HG02623 (cell line): ENCODE results near the gene LHX6.

Source experiments
- ATAC-seq: cut with Tn5 transposase; IDR thresholded peaks from one replicate; pipeline ENCODE4 v1.9.1; 2021; ENCODE audit warnings: moderate library complexity; ENCODE audit not compliant: unreplicated experiment

The LHX6 gene

DNA sequence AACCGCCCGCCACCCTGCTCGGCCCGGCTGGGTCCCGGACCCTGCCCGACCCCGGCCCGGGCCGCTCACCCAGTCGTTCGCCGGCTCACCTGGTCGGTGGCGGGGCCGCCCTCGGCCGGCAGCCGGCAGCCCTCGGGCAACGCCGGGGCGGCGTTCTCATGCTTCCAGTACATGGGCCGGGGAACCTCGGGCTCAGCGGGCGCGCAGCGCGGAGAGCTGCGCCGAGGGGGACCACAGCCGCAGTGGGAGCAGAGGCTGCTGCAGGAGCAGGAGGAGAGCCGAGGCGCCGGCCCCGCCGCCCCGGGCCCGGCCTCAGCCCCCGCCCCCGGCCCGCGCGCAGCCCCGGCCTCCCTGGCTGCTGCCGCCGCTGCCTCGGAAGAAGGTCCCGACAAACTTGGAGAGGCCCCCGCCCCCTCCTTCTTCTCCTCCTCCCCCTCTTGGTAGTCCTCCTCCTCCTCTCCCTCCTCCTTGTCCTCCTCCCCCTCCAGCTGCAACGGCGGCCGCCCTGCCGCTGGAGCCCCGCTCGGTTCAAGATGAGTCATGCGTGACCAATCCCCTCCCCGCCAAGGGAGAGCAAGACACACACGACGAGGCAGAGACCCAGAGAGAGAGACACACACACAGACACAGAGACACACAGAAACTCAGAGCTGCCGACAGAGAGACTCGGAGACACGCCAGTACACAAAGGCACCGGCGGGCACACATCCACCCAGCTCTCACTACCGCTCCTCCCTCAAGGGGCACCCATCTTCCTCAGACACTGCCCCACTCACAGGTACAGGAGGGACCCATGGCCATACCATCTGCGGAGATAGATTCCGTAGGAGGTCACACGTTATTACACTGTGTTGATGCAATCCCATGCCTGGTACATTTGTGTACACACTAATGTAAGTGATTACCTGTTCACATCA lies at the start of gene LHX6:
LHX6 (minus strand) TSS at position 390 of the 917 bp plus-strand sequence; CDS start at position 173, 217 bp downstream.
- ATAC-seq, result no peak

DNA sequence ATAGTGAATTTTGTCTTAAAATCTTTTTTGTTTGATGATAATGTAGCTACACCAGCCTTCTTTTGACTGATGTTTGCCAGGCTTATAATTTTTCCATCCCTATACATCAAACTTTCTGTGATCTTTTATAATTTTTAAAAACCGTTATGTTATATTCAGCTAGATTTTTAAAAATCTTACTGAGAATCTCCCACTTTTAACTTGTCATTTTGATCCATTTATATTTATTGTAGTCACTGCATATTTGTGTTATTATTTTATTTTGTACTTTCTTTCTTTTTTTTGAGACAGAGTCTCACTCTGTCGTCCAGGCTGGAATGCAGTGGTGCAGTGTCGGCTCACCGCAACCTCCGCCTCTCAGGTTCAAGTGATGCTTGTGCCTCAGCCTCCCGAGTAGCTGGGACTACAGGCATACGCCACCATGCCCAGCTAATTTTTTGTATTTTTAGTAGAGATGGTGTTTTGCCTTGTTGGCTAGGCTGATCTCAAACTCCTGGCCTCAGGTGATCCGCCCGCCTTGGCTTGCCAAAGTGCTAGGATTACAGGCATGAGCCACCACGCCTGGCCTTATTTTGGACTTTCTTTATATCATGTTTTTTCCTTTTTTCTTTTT lies 48.6 kb upstream of the LHX6 start:
- no peak for ATAC-seq

DNA sequence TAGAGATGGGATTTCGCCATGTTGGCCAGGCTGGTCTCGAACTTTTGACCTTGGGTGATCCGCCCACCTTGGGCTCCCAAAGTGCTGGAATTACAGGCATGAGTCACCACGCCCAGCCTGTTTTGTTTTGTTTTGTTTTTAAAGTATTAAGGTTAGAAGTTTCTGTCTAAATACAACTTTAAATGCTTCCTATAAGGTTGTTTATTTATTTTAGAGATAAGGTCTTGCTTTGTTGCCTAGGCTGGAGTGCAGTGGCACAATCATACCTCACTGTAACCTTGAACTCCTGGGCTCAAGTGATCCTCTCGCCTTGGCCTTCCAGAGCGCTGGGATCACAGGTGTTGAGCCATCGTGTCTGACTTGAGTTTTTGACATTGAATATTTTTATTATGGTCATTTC lies 47.3 kb upstream of the LHX6 start:
- ATAC-seq, result no peak

DNA sequence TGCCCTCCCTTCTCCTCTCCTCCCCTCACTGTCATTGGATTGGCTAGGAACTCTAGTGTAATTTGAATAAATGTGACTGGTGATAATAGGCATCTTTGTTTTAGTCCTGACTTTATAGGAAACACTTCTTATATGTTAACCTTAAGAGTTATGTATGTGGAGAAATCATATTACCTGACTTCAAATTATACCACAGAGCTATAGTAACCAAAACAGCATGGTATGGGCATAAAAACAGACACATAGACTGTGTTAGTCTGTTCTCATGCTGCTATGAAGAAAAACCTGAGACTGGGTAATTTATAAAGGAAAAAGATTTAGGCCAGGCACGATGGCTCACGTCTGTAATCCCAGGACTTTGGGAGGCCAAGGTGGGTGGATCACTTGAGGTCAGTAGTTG lies 45.3 kb upstream of the LHX6 start:
- ATAC-seq, result no peak

DNA sequence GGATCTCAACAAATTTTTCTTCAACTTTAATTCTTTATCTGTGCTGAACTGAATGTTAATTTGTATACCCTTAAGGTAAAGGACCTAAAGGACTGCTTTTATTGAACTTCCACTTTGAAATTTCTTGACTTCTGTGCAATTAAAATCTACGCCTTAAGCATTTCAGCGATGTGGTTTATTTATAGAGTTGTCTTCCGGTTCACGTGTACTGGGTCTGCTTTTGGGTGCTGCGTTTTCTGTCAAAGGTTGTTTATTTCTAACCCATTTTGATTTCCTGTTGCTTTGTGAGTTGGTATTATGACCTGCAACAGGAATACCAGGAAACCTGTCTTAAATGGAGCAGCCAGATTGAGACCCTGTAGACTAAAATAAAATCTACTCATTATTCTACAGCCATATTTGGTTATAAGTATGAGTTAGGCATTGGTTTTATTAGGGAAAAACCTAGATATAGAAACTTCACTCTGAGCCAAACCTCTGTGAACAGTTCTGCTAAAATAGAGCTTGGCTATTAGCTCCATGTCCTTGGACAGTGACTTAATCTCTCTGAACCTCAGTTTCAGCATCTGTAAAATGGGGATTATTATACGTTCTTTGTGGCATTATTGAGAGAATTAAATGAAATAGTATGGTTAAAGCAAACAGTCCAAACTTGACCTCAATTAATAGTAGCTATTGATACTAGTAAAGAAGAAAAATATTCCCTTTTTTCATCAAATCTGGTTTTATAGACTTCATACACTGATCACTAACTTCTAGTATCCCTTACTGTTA lies 39.5 kb upstream of the LHX6 start:
- no peak for ATAC-seq

DNA sequence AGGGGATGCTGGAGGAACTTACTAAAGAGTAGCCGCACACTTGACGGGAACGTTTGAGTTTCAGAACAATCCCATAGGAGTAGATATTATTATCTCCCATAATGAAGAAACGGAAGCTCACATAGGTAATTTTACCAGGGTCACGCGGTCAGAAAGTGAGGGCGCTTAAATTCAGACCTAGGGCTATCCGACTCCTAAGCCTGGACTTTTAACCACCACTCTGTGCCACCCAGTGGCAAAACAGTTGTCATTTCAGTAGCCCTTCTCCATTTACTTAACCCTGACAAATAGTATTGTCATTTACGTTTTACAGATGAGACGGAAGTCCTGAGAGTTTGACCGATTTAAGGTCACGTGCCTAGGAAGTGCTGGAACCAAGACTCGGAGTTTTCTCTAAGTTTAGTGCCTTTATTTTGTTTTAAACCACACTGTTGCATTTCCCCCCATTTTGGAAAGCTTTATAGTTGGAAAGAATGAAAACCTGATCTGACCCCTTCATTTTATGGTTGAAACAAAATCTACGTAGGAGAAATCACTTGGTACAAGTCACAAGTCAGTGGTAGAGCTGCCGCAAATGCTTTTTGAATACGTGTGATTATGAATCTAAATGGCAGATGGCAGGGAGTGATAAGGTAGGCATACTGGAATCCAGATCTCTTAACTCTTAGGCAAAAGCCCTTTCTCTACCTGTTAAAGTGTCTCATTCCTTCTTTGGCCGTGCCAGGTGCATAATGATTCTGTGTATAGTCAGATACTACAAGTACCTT lies 36.6 kb upstream of the LHX6 start:
- ATAC-seq, result peak; percentile 24

DNA sequence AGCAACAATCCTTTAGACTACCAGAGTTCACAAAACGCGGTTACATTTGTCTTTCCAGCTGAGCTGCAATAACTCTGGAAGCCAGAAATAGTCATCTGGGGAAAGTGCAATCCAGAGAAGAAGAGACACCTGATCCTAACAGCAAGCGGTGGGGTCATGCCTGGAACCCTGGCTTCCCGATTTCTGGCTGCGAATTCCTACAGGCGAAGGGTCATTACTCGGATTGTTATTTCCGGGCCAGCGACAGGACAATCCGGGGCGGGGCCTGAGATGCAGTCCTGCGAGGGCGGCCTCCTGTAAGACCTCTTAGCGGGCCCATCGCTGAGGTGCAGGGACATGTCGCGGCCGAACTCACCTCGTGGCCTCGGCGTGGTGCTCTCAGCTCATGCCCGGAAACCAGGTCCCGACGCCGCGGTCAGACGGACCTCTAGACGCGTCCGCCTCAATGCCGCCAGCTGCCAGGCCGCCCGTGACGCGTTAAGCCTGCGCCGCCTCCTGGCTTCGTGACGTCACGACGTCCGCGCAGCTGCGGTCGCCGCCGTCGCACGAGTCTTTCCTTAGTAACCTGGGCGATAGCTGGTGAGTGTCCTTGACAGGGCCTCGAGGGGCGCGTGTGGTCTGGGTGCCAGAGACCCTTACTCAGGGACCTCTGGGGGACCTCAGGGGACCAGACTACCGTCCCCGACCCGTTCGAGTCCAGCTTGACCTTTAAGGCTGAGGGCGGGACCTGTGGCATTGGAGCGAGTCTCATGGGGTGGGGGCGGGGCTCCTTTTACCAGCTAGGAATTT lies 35.8 kb upstream of the LHX6 start, which contains the start of the genes MRRF and RBM18:
MRRF (plus strand) TSS at position 523 of the 789 bp plus-strand sequence. CDS start 6,010 bp downstream, outside the sequence.
RBM18 (minus strand) TSS at position 481 of the 789 bp plus-strand sequence. CDS start 3,348 bp downstream, outside the sequence.
- ATAC-seq, result peak; percentile 88

DNA sequence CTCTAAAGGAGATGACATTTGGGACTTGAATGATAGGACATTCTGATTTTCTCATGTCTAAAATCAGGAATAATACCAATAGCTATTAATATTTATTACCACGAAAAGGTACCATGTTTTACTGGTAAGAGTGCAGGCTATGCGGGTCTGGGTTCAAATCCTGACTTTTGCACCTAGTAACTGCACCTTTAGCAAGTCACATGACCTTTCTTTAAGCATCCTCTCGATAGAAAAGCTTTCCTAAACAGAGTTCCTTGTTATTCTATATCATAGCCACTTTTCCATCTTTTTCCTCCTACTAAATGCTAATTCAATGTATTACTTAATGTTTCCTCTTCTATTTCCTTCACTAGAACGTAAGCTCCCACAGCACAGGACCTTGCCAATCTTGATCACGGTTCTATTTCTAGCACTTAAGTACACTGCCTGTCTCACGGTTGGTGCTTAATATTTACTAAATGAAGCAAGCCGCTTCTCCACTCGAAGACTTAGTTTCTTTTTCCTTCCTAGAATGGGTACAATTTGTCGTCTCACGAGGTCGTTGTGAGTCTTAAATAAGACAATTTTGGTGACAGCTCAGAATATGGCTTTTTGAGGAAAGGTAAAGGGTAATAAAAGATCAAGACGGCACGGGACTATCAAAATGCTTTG lies 35.1 kb upstream of the LHX6 start:
- ATAC-seq, result no peak

DNA sequence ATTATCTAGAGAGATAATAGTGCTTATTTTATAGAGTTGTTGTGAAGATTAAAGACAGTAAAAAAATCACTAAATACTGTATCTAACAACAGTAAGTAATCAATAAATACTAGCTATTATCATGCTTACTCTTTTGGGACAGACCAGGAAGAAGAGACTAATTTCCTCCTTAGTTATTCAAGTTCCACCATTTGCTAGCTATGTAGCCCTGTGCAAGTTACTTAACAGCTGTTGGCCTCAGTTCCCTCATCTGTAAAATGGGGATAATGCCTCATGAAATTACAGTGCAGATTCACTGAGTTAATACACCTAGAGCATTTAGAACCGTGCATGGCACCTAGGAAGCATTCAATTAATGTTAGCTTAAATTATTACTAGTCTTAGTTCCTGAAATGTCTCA lies 33.3 kb upstream of the LHX6 start:
- no peak for ATAC-seq

DNA sequence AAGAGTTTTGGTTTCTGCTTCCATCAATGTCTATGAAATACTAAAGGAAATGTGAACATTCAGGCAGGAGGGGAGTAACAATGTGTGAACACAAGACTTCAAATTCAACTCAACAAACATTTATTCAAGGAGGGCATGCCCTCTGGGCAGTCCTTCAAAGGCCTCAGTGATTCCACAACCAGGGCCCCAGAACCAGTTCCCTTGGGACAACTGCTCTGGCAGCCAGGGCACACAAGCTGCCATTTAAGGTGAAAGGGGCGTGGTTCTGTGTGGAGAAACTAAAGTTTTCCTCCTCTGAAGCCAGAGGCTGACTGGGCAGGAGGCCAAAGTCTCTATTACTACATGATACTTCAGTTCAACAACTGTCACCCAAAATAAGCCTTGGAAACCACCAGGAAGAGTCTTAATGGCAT lies 32.7 kb upstream of the LHX6 start:
- no peak for ATAC-seq

DNA sequence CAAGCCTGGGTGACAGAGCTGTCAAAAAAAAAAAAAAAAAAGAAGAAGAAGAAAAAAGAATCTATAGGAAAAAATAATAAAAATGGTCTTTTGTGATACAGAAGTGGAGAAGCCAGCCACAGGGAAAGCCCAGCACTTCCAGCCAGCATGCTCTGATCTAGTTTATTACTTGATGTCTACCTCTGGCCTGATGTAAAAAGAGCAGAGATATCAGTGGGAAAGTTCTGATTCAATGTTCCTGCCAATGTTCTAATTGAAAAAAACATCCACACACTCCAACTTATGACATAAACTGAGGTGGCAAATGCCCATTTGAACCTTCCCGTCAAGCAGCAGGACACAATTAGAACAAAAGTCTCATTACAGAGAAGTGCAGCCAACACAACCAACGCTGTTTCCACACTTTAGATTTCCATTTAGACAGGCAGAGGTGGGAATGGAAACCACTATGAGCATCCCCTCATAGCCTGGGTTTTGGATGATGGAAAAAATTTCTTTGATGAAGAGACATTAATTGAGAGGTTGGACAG lies 30.2 kb upstream of the LHX6 start:
- no peak for ATAC-seq

DNA sequence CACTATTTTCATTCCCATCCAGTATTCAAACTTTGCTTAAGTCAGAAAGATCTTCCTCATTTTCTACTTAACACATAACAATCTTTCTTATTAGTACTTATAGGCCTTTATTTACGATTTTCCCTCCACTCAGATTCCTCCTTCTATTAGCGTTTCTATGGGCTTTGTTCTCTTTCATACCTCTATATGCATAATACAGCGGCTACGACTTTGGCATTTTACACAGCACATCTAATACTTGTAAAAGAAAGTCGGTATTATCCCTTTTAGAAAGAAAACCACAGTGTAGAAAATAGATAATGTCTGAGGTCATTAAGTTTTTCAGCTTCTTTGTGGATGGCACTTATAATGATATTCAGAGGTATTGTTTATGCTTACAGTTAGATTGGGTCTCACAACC lies 27.4 kb upstream of the LHX6 start:
- no peak for ATAC-seq

DNA sequence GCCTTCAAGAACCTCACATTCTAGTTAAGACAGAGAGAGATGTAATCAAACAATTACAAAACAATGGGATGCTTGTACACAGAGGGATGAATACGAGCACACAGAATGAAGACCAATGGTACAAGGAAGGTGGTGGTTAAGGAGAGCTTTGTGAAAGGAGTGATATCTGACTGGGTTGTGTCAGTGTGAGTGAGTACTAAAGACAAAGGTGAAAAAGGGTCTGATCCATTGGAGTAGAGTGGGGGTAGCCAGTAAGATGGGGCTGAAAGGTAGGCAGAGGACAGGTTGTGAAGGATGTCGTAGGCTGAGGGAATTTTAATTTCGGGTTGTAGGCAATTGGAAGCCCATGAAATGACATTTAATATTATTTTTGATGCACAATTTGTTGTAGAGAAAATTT lies 26.0 kb upstream of the LHX6 start:
- ATAC-seq, result no peak

DNA sequence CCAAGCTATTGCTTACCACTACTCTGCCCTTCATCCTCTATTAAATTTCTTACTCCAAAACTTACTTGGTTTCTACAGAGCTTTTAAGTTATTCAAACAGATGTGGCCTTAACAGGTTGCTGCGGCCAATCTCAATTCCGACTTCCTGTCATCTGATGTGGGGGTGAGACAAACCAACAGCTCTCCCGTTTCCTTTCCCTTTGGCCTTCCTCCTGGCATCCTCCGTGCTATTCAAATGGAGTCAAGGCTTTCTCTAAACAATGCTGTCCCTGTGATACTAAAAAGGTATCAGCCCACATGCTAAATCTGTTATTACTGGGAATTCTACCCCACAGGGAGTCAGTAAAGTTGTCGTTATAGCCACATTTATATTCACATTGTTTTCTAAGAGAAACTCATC lies 24.0 kb upstream of the LHX6 start:
- no peak for ATAC-seq

DNA sequence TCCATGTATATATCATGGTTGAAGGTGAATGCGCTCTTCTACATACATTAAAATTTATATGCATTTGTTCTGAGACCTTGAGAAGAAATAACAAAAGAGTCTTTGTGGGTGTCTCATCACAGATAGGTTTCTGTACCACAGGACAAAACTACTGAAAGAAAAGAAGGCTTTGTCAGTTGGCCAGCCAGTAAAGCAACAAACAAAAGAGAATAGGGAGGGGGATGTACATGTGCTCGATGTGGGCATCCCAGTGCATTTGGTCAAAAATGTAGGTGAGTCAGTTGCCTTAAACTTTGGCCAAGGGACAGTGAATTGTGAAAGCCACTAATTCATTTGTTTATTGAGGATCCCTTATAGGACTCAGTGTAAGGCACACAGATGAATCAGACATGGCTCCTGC lies 22.6 kb upstream of the LHX6 start:
- ATAC-seq, result no peak

DNA sequence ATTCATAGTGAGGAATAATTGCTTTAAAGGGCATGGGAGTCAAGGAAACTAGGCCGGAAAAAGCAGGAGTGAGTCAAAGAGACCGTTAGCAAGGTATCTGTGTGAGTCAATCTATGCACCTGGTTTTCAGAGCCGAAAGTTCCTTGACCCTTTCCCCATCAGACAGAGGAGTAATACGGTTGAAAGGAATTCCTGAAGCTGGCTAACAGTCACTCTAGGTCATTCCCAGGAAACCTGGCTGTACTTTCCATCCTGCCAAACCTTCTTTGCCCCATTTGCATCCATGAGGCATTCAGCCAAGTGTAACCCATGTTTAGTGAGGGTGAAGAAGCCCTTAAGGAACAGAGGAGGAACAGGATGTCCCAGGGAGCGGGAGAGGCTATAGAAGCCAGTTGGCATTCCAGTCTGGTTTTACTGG lies 19.7 kb upstream of the LHX6 start:
- no peak for ATAC-seq

DNA sequence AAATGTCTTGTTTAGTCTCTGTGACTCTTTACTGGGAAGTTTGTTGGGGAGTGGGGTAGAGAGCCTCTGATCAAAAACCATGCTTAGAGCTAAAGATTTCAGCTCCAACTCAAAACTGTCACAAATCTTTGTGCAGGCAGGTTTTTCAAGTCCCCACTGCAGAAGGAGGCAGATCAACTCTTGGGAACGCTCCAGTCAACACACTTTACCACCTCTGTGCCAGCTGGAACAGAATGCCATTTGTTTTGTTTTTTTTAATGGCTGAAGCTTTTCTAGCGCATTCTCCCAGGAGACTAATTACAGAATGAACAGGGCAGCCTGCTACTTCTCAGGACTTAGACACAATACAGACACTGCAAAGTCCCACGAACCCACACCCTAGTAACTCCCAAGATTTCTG lies 17.9 kb upstream of the LHX6 start:
- ATAC-seq, result no peak

DNA sequence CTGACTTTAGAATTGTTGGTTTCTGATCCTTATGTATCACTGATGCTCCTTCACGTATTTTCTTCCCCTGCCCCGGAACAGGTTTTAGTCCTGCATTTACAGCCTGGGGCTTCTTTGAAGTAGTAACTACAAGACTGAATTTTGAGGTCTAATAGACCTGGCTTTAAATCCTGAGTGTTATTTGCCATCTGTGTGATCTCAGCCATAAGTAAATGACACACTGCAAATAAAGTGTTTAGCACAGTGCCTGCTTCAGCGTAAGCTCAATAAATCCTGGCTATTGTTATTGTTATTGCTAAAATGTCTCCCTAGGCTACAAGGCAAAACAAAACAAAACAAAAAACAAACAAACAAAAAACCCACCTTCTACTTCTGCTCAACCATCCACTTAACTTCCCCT lies 15.6 kb upstream of the LHX6 start:
- no peak for ATAC-seq

DNA sequence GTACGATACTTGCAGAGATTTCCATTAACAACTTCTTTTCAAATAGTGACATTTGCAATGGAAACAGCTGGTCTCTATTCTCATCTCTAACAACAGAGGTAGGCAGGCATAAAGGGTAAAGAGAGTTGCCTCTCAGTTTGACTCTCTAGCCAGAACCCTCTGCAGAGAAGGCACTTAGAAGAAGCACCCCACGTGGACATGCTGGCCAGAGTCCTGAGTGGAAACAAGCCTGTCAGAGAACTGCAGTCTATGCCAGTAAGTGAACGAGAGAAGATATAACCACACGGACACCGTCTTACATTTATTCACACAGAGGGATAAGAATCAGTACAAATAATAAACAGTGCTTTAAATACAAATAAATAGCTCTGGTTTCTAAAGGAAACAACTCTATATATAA lies 11.0 kb upstream of the LHX6 start:
- ATAC-seq, result no peak
